ENCODE measurements around the gene EGFLAM.

DNA sequence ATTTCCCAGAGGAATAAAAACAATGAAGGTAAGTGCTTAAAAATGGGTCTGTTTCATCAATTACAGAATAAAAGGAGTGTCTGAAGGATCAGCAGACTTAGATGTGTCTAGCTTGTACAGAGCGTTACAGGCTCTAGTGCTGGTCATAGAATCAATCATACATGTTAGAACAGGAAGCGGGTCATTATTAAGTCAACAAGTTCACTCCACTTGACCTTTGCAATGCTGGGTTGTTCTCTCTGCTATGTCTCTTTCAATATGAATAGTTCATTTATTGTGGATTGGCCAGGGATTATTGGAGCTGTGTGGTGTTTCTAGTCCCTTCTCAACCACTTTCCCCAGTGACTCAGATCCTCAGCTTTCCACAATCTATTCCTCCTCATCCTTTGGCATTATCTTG, 20.7 kb upstream of the EGFLAM start:
- TF ChIP-seq, protein P1, sequence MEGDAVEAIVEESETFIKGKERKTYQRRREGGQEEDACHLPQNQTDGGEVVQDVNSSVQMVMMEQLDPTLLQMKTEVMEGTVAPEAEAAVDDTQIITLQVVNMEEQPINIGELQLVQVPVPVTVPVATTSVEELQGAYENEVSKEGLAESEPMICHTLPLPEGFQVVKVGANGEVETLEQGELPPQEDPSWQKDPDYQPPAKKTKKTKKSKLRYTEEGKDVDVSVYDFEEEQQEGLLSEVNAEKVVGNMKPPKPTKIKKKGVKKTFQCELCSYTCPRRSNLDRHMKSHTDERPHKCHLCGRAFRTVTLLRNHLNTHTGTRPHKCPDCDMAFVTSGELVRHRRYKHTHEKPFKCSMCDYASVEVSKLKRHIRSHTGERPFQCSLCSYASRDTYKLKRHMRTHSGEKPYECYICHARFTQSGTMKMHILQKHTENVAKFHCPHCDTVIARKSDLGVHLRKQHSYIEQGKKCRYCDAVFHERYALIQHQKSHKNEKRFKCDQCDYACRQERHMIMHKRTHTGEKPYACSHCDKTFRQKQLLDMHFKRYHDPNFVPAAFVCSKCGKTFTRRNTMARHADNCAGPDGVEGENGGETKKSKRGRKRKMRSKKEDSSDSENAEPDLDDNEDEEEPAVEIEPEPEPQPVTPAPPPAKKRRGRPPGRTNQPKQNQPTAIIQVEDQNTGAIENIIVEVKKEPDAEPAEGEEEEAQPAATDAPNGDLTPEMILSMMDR (IDR thresholded peaks at IDR 0.05): no peak
- no peak for TF ChIP-seq EP300 (IDR thresholded peaks at IDR 0.05)
- TF ChIP-seq POLR2A (IDR thresholded peaks at IDR 0.05; ENCODE audit: low read depth): no peak

All from esophagus muscularis mucosa (tissue), 4 donors.